ENCODE results near the gene CD81. TPM values are rescaled to one million over a fixed set of nuclear protein-coding genes. Genes with fewer than 3 reads are reported as not detected.

The CD81 gene, protein sequence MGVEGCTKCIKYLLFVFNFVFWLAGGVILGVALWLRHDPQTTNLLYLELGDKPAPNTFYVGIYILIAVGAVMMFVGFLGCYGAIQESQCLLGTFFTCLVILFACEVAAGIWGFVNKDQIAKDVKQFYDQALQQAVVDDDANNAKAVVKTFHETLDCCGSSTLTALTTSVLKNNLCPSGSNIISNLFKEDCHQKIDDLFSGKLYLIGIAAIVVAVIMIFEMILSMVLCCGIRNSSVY
- total RNA-seq (2022; extraction: Qiagen RNA extraction): 303 to 426 TPM (median 411 TPM) in 5 replicates

DNA sequence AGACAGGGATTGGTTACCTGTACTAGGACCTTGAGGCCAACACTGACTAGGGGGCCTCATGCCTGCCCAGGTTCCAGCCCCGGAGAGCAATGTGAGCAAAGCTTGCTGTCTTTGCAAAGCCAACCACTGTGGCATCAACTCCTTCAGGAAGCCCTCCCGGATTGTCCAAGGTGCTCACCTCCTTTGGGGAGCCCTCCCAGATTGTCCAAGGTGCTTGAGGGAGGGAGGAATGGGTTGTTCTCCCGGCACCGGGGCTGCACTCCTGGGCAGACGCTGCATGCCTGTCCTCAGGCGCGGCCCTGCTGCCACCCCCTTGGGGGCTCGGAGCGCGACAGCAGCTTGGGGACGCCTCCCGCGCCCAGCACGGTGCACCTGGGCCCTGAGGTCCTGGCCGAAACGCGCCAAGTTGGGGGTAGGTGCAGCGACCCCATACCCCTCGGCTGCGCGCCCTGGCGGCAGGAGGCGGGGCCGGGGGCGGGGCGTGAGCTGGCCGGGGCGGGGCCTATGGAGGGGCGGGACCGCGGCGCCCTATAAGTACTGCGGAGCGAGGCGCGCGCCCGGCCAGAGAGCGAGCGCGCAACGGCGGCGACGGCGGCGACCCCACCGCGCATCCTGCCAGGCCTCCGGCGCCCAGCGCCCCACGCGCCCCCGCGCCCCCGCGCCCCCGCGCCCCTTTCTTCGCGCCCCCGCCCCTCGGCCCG is at the start of gene CD81:
TSS of gene CD81 (plus strand) at position 560 of the 701 bp plus-strand sequence. CDS start 240 bp downstream, outside the sequence.

GRCh38 chr11:2400069-2400761 is 23.1 kb downstream of the CD81 start, which contains the start of gene TSSC4:
TSSC4 (plus strand) TSS chr11:2400750; CDS start chr11:2402634, 1,884 bp downstream.

GRCh38 chr11:2443881-2444820 is 67.0 kb downstream of the CD81 start, which contains the start of gene TRPM5:
TRPM5 (minus strand) TSS chr11:2444514; CDS start chr11:2423036, 21,478 bp downstream.

GRCh38 chr11:2444821-2445745 is 68.0 kb downstream of the CD81 start, which contains the start of gene KCNQ1:
KCNQ1 (plus strand) TSS chr11:2445008; CDS start chr11:2445099, 91 bp downstream.

Other genes starting within 250 kb of the CD81 start
- gene IGF2, start 237.9 kb upstream of the CD81 start, total RNA-seq (2022; extraction: Qiagen RNA extraction): 1.5 to 2.9 TPM (median 2.8 TPM) in 5 replicates
- not detected in 5 replicates for gene INS, start 216.1 kb upstream of the CD81 start, total RNA-seq (2022; extraction: Qiagen RNA extraction)
- gene TH, start 205.5 kb upstream of the CD81 start, total RNA-seq (2022; extraction: Qiagen RNA extraction): 0.06 to 0.23 TPM in 2 of 5 replicates, not detected in the others
- gene ASCL2, start 106.7 kb upstream of the CD81 start, total RNA-seq (2022; extraction: Qiagen RNA extraction): 0.06 to 0.09 TPM in 2 of 5 replicates, not detected in the others
- gene C11orf21, start 75.4 kb upstream of the CD81 start, total RNA-seq (2022; extraction: Qiagen RNA extraction): not detected in 5 replicates
- not detected in 5 replicates for gene TSPAN32, start 75.3 kb upstream of the CD81 start, total RNA-seq (2022; extraction: Qiagen RNA extraction)
- gene TSSC4, start 23.4 kb downstream of the CD81 start, total RNA-seq (2022; extraction: Qiagen RNA extraction): 47.0 to 84.0 TPM (median 68.8 TPM) in 5 replicates
- gene TRPM5, start 67.2 kb downstream of the CD81 start, total RNA-seq (2022; extraction: Qiagen RNA extraction): not detected in 5 replicates
- gene KCNQ1, start 67.7 kb downstream of the CD81 start, total RNA-seq (2022; extraction: Qiagen RNA extraction): 0.31 to 0.50 TPM (median 0.34 TPM) in 5 replicates

Measured in A549 treated with CORT108297 at 1 μM for 4 hours (cell line).